HG02852 (cell line): ENCODE measurements around the gene LINGO3.

Source experiments
- ATAC-seq: cut with Tn5 transposase; IDR thresholded peaks from one replicate; pipeline ENCODE4 v1.9.1; 2021; ENCODE audit warnings: mild to moderate bottlenecking, moderate library complexity; ENCODE audit not compliant: unreplicated experiment

The LINGO3 gene

GRCh38 chr19:2307518-2308012 is 389 bp downstream of the LINGO3 start:
- no peak for ATAC-seq

GRCh38 chr19:2306971-2307370 is 983 bp downstream of the LINGO3 start:
- no peak for ATAC-seq

- no peak for ATAC-seq
Measured at GRCh38 chr19:2306281-2306806, 1.6 kb downstream of the LINGO3 start.

- ATAC-seq: no peak
Measured at GRCh38 chr19:2305452-2306280, 2.3 kb downstream of the LINGO3 start.

GRCh38 chr19:2303211-2303798 is 4.6 kb downstream of the LINGO3 start:
- no peak for ATAC-seq

GRCh38 chr19:2302319-2303210 is 5.4 kb downstream of the LINGO3 start:
- ATAC-seq: no peak

- ATAC-seq: no peak
Measured at GRCh38 chr19:2300533-2300932, 7.4 kb downstream of the LINGO3 start.

GRCh38 chr19:2296141-2296540 is 11.8 kb downstream of the LINGO3 start:
- ATAC-seq: no peak

- no peak for ATAC-seq
Measured at GRCh38 chr19:2294687-2295335, 13.1 kb downstream of the LINGO3 start.

GRCh38 chr19:2291185-2291751 is 16.7 kb downstream of the LINGO3 start:
- ATAC-seq: no peak

GRCh38 chr19:2290441-2291184 is 17.3 kb downstream of the LINGO3 start:
- ATAC-seq: no peak

GRCh38 chr19:2289714-2290435 is 18.1 kb downstream of the LINGO3 start:
- no peak for ATAC-seq

GRCh38 chr19:2288818-2289713 is 18.9 kb downstream of the LINGO3 start:
- ATAC-seq: no peak

GRCh38 chr19:2288338-2288817 is 19.6 kb downstream of the LINGO3 start:
- no peak for ATAC-seq

GRCh38 chr19:2287585-2288337 is 20.2 kb downstream of the LINGO3 start:
- ATAC-seq: no peak

- no peak for ATAC-seq
Measured at GRCh38 chr19:2286402-2287140, 21.4 kb downstream of the LINGO3 start.
